Endothelial cell of umbilical vein (primary cell): ENCODE measurements around the gene CRAT. TPM values are rescaled to one million over a fixed set of nuclear protein-coding genes. Genes with fewer than 3 reads are reported as not detected.

ENCODE experiments used
- BruUV-seq: library from RNA; stranded (reverse); fragments of 400-500 nt; replicated peaks from 2 replicates; lab custom pipeline; 2021; lab: Mats Ljungman, UMichigan
- CTCF ChIA-PET: fragments of 300-600, 350-600 bp; sonication (Branson Sonifier 250); formaldehyde crosslinking; loops from one replicate; lab custom pipeline; 2021; ENCODE audit warnings: antibody characterized with exemption, inconsistent platforms; lab: Charles Lee
- POLR2A ChIA-PET: fragments of 300-600, 350-600 bp; sonication (Branson Sonifier 250); formaldehyde crosslinking; loops from one replicate; lab custom pipeline; 2021; ENCODE audit warnings: antibody characterized with exemption, inconsistent platforms; lab: Charles Lee
- DNase-seq: peaks from one replicate; pipeline ENCODE4 v3.0.0-alpha.2; 2011; ENCODE audit warnings: low read depth, low spot score
- FAIRE-seq: peaks from 2 replicates; lab custom pipeline; 2011; peaks lifted over from hg19 to GRCh38; lab: Jason Lieb, UNC
- H2AFZ ChIP-seq: 2 replicates; pipeline ENCODE4 v1.6.0; 2012; ENCODE audit warnings: low read depth, low read length, control low read depth, inconsistent platforms
- H3K27ac ChIP-seq: 2 replicates; pipeline ENCODE4 v1.5.1; 2011; ENCODE audit warnings: low read depth, mild to moderate bottlenecking, control low read depth, low read length, moderate library complexity; ENCODE audit not compliant: insufficient read depth
- H3K27me3 ChIP-seq, 2 experiments: 2 replicates each; pipeline versions ENCODE4 v1.6.0 to v1.6.1; 2011; ENCODE audit warnings: low read length in 2 of 2, mixed read lengths in 1 of 2; ENCODE audit not compliant: control insufficient read depth in 2 of 2, insufficient read depth in 2 of 2
- H3K36me3 ChIP-seq, 2 experiments: 2 replicates in 1 of 2; 3 replicates in 1 of 2; pipeline ENCODE4 v1.5.1; 2011; ENCODE audit warnings: low read length in 2 of 2, mild to moderate bottlenecking in 1 of 2, moderate library complexity in 1 of 2; ENCODE audit not compliant: control insufficient read depth in 2 of 2, insufficient read depth in 2 of 2; ENCODE audit errors: extremely low read depth in 1 of 2
- H3K4me1 ChIP-seq: 3 replicates; pipeline ENCODE4 v1.5.1; 2011; ENCODE audit warnings: mild to moderate bottlenecking, low read length; ENCODE audit not compliant: control insufficient read depth, insufficient read depth; ENCODE audit errors: extremely low read depth
- H3K4me2 ChIP-seq: 2 replicates; pipeline ENCODE4 v1.6.1; 2011; ENCODE audit warnings: low read length, control low read depth, mixed read lengths; ENCODE audit not compliant: insufficient read depth
- H3K4me3 ChIP-seq, 3 experiments: fragments of 200-600 bp in 1 of 3; sonication (generic), shearing (Covaris generic) in 1 of 3; replicated peaks in 1 of 3; 2 replicates each; pipeline ENCODE4 v1.5.1; 2011 to 2016; ENCODE audit warnings: control low read depth in 3 of 3, low read length in 3 of 3, mild to moderate bottlenecking in 2 of 3, inconsistent platforms in 1 of 3, low read depth in 1 of 3, moderate library complexity in 1 of 3; ENCODE audit not compliant: insufficient read depth in 1 of 3
- H3K79me2 ChIP-seq: 2 replicates; pipeline ENCODE4 v1.6.0; 2012; ENCODE audit warnings: low read length, inconsistent platforms; ENCODE audit not compliant: control insufficient read depth, insufficient read depth
- H3K9ac ChIP-seq: replicated peaks from 2 replicates; pipeline ENCODE3; 2011; ENCODE audit warnings: low read length, control low read depth; ENCODE audit not compliant: insufficient read depth; ENCODE audit errors: extremely low read depth
- H3K9me1 ChIP-seq: replicated peaks from 3 replicates; pipeline ENCODE4 v1.6.0; 2011; ENCODE audit warnings: mild to moderate bottlenecking, low read length; ENCODE audit not compliant: control insufficient read depth, insufficient read depth; ENCODE audit errors: extremely low read depth
- H3K9me3 ChIP-seq: replicated peaks from 2 replicates; pipeline ENCODE4 v1.5.1; 2012; ENCODE audit warnings: low read length, inconsistent platforms; ENCODE audit not compliant: control insufficient read depth, insufficient read depth
- H4K20me1 ChIP-seq: replicated peaks from 2 replicates; pipeline ENCODE3; 2011; ENCODE audit warnings: mild to moderate bottlenecking, low read length; ENCODE audit not compliant: control insufficient read depth, insufficient read depth; ENCODE audit errors: extremely low read depth
- EZH2 ChIP-seq: IDR thresholded peaks from 2 replicates; pipeline ENCODE4 v1.6.1; 2012; ENCODE audit warnings: borderline replicate concordance, low read depth, mild to moderate bottlenecking, moderate library complexity, low read length, inconsistent platforms; ENCODE audit not compliant: severe bottlenecking
- FOS ChIP-seq: IDR thresholded peaks from 2 replicates; pipeline ENCODE4 v1.6.1; 2011; ENCODE audit warnings: mild to moderate bottlenecking, low read length, moderate library complexity, borderline replicate concordance; ENCODE audit not compliant: insufficient read depth
- GATA2 ChIP-seq: IDR thresholded peaks from 2 replicates; pipeline ENCODE4 v1.7.0; 2011; ENCODE audit warnings: low read depth, mild to moderate bottlenecking, moderate library complexity, mixed read lengths, low read length; ENCODE audit not compliant: insufficient read length, insufficient read depth
- JUN ChIP-seq: IDR thresholded peaks from 2 replicates; pipeline ENCODE4 v1.6.1; 2011; ENCODE audit warnings: borderline replicate concordance, low read depth; ENCODE audit not compliant: insufficient read length, insufficient read depth
- MYC ChIP-seq: IDR thresholded peaks from one replicate; pipeline ENCODE4 v1.6.1; 2011; ENCODE audit warnings: mild to moderate bottlenecking, low read depth, low read length
- POLR2A ChIP-seq: IDR thresholded peaks from 2 replicates; pipeline ENCODE4 v1.6.1; 2012; ENCODE audit warnings: low read depth, mild to moderate bottlenecking, control low read depth, low read length
- POLR2AphosphoS5 ChIP-seq: IDR thresholded peaks from 2 replicates; pipeline ENCODE4 v1.6.1; 2012; ENCODE audit warnings: low read depth, mild to moderate bottlenecking, control low read depth, low read length, moderate library complexity; ENCODE audit not compliant: insufficient read depth
- dilution Hi-C: fragments of 300-500 bp; cut with MboI; formaldehyde crosslinking; loops from one replicate; pipeline ENCODE4 v1.15.0; 2019; ENCODE audit warnings: low sequenced_read_pairs; ENCODE audit not compliant: extremely low pct_ligation_motif_present
- intact Hi-C: fragments of 100-400 bp; cut with micrococcal nuclease; formaldehyde crosslinking; loops from one replicate; pipeline ENCODE4 v1.10.0; 2022
- polyA plus RNA-seq, 4 experiments: library from polyadenylated mRNA; depleted of rRNA in 3 of 4; stranded (reverse) in 3 of 4; unstranded in 1 of 4; fragments of >200 nt; gene quantifications; 2 replicates each; pipeline versions ENCODE4 v1.2.1 to v1.2.3, GENCODE V29; 2011 to 2012; ENCODE audit warnings: missing spikeins in 1 of 4
- total RNA-seq: library from RNA; stranded (reverse); gene quantifications from 2 replicates; pipeline ENCODE4 v1.2.3, GENCODE V29; 2021
- TF ChIP-seq, protein P1 (sequence below), 2 donors: IDR thresholded peaks; 1 replicate in 1 of 2; 2 replicates in 1 of 2; pipeline ENCODE4 v1.5.1; 2011; ENCODE audit warnings: low read length in 2 of 2, mild to moderate bottlenecking in 2 of 2, moderate library complexity in 2 of 2, control low read depth in 1 of 2, inconsistent platforms in 1 of 2, low read depth in 1 of 2; ENCODE audit not compliant: insufficient read depth in 1 of 2; ENCODE audit errors: extremely low read depth in 1 of 2
- TF ChIP-seq, protein P2 (sequence below): IDR thresholded peaks from 2 replicates; pipeline ENCODE4 v1.6.1; 2011; ENCODE audit not compliant: insufficient read depth, insufficient read length

The CRAT gene
- total and polyA plus RNA-seq, 2 donors (not counting 3 experiments of a cell fraction or from before 2014, with no cell fraction given): 34.2 to 55.3 TPM

DNA sequence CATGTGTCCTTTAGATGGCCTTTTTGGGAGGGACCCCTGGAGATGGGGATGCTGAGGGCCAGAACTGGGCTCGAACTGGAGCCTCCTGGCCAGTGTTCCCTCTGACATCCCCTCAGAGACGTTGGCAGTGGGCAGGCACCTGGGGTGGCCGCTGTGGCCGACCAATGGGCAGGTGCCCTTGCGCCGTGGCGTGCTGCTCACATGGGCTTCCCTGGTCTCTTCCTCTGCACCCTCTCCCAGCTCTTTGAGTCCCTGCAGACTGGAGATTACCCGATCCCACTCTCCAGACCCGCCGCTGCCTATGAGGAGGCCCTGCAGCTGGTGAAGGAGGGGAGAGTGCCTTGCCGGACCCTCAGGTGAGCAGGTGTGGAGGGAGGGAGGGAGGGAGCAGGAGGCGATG, 49.6 kb downstream of the CRAT start:
- no peak overlapping the region for H3K4me2 ChIP-seq
- no TSS peak for BruUV-seq
- no peaks in the 10 kb centered on the region for H3K9me1 ChIP-seq
- H2AFZ ChIP-seq: no peak overlapping the region
- intact Hi-C loops: no loop called here
- no peaks in the 10 kb centered on the region for H3K9me3 ChIP-seq
- dilution Hi-C loops: no loop called here
- peaks cover 0 to 29% of the 10 kb centered on the region in 2 experiments for H3K36me3 ChIP-seq
- CTCF ChIA-PET: interaction anchor here (1.1 kb wide), 1 partner anchor 25 kb away, joined by 3 read pairs; the partner anchor contains the start of gene MIGA2
- TF ChIP-seq GATA2 (no peak), POLR2A (no peak), FOS (no peak), JUN (no peak), POLR2AphosphoS5 (no peak), EZH2 (no peak), MYC (no peak)
- TF ChIP-seq, protein P1, sequence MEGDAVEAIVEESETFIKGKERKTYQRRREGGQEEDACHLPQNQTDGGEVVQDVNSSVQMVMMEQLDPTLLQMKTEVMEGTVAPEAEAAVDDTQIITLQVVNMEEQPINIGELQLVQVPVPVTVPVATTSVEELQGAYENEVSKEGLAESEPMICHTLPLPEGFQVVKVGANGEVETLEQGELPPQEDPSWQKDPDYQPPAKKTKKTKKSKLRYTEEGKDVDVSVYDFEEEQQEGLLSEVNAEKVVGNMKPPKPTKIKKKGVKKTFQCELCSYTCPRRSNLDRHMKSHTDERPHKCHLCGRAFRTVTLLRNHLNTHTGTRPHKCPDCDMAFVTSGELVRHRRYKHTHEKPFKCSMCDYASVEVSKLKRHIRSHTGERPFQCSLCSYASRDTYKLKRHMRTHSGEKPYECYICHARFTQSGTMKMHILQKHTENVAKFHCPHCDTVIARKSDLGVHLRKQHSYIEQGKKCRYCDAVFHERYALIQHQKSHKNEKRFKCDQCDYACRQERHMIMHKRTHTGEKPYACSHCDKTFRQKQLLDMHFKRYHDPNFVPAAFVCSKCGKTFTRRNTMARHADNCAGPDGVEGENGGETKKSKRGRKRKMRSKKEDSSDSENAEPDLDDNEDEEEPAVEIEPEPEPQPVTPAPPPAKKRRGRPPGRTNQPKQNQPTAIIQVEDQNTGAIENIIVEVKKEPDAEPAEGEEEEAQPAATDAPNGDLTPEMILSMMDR (IDR thresholded peaks at IDR 0.05; ENCODE audit: extremely low read depth in 1 of 2, insufficient read depth in 1 of 2, low read depth in 1 of 2, low read length in 2 of 2): no peak
- TF ChIP-seq, protein P2, sequence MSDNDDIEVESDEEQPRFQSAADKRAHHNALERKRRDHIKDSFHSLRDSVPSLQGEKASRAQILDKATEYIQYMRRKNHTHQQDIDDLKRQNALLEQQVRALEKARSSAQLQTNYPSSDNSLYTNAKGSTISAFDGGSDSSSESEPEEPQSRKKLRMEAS: no peak
- DNase-seq (no peak), FAIRE-seq (no peak)
- H3K9ac ChIP-seq: no peak overlapping the region
- no peak overlapping the region for H3K4me3 ChIP-seq
- no peaks in the 10 kb centered on the region for H3K79me2 ChIP-seq
- H3K27me3 ChIP-seq: no peaks in the 10 kb centered on the region
- no peak overlapping the region for H3K27ac ChIP-seq
- POLR2A ChIA-PET: no interaction called here
- H4K20me1 ChIP-seq: no peaks in the 10 kb centered on the region
- peaks cover 5% of the 10 kb centered on the region for H3K4me1 ChIP-seq
